Effector CD4-positive, alpha-beta T cell (primary cell): Measurements from ENCODE around the gene YJU2.
"Not testable (repeated sequence)": the region's sequence is repeated elsewhere in the genome, so short reads cannot be mapped to it uniquely, and the experiment has no call there.

Source experiments
- DNase-seq: peaks from one replicate; pipeline ENCODE4 v3.0.0-alpha.2; 2020

The YJU2 gene

DNA sequence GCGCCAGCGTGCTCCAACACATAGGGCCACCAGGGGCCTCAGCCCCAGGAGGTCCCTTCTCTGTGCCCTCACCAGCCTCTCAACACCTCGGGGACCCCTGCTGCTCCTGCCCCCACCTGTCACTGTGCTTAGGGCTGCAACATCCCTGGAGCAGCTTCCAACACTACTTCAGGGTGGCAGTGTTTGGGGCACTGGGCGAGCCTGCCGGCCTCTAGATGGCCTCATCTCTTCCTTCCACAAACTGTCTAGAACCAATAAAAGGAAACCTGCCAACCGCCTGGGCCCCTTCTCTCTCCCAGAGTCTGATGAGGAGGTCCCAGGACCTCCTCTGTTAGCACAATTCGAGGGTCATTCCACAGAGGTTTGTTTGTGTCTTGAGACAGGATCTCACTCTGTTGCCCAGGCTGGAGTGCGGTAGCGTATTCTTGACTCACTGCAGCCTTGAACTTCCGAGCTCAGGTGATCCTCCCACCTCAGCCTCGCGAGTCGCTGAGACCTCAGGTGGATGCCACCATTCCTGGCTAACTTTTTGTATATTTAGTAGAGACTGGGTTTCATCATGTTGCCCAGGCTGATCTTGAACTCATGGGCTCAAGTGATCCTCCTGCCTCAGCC lies 22.0 kb downstream of the YJU2 start:
- no peak for DNase-seq

DNA sequence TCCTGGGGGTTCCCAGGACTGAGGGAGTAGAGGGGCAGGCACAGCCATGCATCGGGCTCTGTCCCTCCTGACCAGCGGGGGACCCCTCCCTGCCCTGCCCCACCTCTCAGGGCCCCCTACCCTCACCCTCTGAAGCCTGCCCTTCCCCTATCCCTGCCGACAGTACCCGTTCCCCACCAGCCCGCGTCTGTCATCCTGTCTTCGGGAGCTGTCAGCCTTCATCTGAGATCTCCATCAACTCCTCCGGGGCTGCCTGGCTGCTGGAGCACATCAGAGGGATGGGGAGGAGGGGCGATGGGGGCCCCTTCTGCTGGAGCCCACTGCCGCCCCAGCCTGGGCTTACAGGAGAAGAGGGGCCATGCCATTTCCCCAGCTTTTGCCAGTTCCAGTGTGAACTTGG lies 26.0 kb downstream of the YJU2 start:
- no peak for DNase-seq

DNA sequence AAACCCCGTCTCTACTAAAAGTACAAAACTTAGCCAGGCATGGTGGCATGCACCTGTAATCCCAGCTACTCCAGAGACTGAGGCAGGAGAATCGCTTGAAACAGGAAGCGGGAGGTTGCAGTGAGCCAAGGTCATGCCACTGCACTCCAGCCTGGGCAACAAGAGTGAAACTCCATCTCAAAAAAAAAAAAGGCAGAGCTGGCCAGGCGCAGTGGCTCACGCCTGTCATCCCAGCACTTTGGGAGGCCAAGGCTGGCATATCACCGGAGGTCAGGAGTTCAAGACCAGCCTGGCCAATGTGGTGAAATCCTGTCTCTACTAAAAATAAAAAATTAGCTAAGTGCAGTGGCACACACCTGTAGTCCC lies 27.4 kb downstream of the YJU2 start:
- DNase-seq = not testable (repeated sequence)

DNA sequence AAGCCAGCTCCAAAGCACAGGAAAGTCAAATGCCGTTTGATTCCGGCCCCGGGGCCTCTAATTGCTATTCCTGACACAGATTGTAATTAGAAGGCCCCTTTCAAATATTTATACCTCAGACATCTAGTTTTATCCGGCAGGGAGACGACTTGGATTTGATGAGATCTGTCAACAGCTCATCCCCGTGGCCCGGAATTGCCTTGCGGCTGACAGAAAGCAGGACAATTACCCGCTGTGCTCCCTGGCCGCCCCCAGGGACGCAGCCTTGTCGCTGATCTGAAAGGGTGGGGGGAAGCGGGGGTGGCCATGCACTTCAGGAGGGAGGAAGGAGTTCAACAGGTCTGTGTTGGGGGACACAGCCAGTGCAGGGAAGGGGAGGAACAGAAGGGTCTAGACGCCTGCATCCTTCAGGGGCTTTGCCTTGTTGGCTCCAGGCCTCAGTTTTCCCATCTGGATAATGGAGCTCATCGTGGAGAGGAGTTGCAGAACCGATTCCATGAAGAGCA lies 30.4 kb downstream of the YJU2 start:
- no peak for DNase-seq

DNA sequence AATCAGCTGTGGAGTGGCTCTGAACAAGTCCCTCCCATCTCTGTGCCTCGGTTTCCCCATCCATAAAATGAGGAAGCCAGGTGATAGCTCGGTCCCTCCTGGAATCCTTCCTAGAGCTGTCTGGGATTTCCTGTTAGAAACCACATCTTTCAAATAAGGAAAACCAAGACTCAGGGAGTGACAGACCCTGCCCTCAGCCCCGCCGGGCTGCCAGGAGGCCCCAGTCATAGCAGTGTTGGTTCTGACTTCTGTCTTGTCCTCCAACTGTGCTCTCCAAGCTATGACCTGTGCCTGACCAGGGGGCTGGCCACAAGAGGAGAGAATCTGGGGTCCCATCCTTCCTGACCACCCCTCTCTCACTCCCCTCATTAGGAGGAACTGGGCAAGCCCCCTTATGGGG lies 31.1 kb downstream of the YJU2 start:
- DNase-seq = no peak

DNA sequence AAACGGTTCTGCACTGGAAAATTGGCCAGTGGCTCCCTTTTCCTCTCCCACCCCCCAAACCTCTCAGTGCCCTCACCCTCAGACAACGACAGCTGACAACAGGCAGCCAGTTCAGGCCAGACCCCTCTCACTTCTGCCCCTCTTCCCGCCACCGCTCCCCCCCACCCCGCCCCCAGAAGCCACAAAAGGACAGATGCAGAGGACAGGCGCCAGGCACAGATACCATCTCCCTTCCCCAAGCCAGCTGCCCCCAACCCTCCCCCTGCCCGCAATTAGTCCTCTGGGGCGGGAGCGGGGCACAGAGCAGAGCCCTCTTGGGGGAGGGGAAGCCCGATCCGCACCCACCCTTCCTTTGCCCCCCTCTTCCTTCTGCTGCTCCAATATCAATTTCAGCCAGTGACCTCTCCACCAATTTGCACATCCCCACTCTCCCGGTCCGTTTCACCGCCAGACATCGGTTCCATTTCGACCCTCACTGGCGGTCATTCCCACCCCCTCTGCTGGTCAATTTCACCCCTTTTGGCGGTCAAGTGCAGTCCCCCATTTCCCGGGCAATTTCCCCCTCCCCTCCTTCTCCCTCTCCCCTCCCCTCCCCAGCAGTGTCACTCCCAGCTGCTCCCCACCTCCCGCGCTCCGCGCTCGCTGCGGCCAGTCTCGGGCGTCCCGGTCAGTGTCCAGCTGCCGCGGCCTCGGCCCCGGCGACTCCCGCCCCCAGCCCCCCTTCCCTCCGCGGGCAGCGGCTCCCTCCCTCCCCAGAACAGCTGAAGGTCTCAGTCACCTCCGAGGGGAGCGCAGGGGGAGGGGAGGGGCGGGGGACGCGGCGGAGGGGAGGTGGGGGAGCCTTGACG lies 31.8 kb downstream of the YJU2 start, which contains the start of gene SHD:
SHD (plus strand) TSS at position 848 of the 848 bp plus-strand sequence. CDS start 798 bp downstream, outside the sequence.
- DNase-seq = no peak

DNA sequence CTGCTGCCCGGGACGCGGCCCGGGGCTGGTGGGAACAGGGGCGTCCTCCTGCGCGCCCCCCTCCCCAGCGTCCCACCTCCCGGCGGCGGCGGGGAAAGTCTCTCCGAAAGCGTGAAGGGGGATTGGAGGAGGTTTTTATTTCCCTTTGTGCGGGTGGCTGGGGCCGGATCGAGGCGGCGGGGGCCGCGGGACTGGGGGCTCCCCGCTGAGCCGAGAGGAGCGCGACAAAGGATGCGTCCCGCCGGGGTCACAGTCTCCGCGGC lies 32.3 kb downstream of the YJU2 start:
- no peak for DNase-seq

DNA sequence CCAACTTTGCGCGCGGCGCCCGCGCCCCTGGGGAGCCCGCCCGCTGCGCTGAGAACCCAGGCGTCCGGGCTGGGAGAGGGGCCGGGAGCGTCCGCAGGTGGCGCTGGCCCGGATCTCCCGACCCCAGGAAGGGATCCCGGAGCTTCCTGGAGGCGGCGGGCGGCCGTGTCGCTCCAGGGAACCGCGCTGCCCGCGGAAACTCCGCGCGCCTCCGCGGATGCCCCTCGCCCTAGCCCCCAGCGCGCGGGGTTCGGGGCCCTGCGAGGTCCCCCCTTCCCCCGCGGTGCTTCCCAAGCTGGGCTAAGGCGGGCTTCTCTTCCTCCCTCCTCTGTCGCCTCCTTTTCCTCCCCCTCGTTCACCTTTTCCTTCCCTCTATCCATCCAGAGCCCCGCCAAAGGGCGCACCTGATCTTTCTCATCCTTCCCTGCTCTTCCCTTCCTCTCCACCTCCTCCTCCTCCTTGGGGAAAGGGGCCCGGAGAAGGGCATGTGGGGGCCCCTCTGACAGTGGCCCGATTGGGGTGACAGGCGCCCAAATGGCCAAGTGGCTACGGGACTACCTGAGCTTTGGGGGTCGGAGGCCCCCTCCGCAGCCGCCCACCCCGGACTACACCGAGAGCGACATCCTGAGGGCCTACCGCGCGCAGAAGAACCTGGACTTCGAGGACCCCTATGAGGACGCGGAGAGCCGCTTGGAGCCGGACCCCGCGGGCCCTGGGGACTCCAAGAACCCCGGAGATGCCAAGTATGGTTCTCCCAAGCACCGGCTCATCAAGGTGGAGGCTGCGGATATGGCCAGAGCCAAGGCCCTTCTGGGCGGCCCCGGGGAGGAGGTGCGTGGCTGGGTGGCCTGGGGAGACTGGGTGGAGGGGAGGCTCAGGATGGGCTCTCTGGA lies 32.9 kb downstream of the YJU2 start:
- DNase-seq = no peak

DNA sequence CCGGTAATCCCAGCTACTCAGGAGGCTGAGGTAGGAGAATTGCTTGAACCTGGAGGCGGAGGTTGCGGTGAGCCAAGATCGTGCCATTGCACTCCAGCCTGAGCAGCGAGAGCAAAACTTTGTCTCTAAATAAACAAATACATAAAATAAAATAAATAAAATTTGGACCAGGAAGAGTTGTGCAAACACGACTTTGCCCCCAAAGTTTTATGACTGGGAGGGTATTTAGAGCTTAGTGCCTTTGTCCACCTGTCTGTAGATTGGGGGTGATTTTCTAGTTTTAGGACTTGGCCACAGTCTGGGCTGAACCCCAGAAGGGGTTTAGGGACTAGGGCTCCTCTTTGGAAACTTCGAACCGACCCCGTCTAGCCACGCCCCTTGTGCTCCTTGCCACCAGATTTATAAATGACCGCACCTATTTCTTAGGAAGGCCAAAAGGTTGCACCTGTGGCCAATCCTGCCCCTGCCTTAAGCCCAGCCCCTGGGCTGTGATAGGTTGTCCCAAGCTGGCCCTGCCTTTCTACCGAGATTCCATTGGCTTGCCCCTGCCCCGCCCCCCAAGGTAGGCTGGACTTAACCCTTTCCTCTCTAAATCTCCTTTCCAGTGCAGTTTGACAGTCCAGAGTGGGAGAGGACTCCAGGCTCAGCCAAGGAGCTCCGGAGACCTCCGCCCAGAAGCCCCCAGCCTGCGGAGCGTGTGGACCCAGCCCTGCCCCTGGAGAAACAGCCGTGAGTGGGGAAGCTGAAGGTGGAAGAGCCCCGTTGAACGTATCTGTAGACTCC lies 37.5 kb downstream of the YJU2 start:
- DNase-seq = no peak

DNA sequence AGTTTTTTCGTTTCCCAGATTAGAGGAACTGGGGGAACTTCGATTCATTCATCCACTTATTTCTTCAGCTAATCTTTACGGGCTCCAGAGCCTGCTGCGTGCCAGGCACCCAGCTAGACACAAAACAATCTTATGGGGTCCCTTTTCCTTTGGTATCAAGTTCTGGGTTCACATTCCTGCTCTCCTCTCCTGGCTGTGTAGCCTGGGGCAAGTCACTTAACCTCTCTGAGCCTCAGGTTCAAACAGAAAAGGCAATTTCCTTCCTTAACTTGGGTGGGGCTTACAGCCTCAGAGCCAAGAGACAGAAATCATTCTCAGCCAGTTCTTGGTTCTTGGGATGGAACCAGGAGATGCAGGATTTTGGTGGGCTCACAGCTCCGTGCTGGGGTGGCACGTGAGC lies 38.1 kb downstream of the YJU2 start:
- no peak for DNase-seq

DNA sequence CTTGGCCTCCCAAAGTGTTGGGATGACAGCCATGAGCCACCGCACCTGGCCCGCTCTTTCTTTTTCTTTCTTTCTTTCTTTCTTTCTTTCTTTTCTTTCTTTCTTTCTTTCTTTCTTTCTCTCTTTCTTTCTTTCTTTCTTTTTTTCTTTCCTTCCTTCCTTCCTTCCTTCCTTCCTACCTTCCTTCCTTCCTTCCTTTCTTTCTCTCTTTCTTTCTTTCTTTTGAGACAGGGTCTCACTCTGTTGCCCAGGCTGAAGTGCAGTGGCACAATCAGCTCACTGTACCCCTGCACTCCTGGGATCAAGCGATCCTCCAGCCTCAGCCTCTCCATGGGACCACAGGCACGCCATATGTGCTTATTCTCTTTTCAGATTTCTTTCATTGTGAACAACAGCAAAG lies 39.3 kb downstream of the YJU2 start:
- DNase-seq = not testable (repeated sequence)

DNA sequence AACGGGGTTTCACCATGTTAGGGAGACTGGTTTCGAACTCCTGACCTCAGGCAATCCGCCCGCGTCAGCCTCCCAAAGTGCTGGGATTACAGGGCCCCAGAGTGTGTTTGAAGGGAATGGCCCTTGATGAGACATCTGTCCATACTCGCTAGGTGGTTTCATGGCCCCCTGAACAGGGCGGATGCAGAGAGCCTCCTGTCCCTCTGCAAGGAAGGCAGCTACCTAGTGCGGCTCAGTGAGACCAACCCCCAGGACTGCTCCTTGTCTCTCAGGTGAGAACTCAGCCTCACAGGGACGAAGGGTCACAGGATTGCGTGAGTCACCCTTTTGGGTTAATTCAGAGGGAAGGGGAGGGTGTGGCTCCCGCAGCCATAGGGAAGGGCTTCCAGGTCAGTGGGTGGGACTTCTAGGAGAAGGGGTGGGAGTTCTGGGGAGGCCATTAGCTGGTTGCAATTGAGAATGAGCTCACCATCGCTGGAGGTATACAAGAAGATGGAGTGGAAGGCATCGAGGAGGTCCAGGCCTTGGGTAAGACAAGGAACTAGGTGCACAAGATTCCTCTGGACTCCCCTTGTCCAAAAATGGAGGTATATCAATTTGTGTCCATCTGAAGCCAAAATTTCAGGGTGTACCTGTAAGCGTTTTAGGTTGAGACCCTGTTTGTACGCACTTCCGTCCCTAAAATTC lies 41.4 kb downstream of the YJU2 start:
- no peak for DNase-seq

DNA sequence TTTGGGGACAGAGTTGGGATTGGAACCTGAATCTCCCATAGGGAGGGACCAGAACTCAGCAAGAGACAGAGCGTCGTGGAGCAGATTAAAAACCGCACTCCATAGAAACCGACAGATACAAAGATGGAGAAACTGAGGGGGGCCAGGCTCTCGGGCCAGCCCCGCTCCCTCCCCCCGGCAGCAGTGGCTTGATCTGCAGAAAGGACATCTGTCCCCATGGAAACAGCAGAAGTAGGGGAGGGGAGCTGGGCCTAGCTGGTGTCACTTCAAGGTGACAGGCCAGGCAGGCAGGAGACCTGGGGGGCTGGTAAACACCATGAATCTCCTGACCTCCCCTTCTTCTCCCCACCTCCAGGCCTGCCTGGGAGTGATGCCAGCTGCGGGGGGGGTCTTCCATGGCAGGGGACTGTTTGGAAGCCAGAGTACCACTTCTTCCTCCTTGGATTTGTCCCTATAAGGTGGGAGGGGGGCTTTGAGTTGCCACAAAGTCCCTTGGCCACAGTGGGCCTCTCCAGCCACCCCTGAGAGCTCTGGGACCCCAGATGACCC lies 44.4 kb downstream of the YJU2 start:
- DNase-seq = no peak

DNA sequence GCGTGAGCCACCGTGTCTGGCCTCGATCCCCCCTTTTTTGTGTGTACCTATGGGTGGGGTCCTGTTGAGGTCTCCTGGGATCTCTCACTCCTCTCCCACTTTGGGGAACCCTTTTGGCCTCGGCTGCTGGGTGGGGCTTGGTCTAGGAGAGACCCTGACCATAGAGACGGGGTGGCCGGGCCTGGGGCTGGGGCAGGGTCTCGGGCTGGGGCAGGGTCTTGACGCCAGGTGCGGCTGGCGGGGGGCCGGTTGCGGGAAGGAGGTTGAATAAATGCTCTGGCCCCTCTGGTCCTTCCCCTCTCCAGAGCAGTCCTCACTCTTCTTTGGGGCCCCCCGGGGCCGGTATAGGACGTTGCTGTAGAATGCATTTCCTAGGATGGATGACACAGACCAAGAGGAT lies 45.6 kb downstream of the YJU2 start:
- DNase-seq = no peak

DNA sequence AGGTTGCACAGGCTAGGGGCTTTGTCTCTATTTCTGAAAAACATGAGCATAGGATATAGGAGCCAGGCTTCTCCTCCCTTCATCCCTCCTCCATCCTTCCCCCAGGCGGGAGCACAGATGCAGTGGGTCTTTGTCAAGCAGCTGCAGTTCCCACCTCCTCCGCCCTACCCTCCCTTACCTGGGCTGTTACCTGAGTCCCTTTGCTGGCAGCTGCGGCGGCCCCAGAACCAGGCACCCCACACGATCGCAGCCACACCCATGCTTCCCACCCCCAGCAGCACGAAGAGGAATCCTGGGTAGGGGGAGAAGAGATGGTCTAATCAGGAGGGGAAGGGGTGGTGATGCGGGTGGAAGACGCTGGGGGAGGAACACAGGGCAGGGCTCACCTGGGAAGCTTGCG lies 47.5 kb downstream of the YJU2 start:
- no peak for DNase-seq

DNA sequence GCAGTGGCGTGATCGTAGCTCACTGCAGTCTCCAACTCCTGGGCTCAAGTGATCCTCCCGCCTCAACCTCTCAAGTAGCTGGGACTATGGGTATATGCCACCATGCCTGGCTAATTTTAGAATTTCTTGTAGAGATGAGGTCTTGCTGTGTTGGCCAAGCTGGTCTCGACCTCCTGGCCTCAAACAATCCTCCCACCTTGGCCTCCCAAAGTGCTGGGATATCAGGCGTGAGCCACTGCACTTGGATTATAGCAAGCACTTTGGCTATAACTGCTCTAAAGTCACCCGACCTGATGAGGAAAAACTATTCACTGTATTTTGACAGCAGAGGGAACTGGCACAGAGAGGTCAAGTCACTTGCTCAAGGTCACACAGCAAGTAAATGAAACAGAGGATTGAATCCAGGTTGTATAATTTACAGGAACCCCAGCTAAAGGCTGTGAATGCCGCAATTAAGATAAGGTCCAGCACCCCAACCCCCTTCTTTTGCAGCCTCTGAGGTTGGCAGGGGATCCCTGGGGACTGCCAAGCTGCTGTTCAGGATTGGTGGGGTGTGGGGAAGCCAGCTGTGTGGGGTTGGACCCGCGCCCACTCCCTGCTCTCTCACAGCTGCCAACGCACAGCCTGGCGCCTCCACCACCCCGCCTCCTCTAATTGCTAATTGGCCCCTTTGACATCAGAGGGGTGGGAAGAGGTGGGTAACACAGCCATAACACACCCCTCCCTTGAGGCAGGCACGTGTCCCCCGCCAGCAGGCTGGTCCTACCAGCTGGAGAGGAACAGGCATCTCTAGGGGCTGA lies 49.3 kb downstream of the YJU2 start:
- no peak for DNase-seq

DNA sequence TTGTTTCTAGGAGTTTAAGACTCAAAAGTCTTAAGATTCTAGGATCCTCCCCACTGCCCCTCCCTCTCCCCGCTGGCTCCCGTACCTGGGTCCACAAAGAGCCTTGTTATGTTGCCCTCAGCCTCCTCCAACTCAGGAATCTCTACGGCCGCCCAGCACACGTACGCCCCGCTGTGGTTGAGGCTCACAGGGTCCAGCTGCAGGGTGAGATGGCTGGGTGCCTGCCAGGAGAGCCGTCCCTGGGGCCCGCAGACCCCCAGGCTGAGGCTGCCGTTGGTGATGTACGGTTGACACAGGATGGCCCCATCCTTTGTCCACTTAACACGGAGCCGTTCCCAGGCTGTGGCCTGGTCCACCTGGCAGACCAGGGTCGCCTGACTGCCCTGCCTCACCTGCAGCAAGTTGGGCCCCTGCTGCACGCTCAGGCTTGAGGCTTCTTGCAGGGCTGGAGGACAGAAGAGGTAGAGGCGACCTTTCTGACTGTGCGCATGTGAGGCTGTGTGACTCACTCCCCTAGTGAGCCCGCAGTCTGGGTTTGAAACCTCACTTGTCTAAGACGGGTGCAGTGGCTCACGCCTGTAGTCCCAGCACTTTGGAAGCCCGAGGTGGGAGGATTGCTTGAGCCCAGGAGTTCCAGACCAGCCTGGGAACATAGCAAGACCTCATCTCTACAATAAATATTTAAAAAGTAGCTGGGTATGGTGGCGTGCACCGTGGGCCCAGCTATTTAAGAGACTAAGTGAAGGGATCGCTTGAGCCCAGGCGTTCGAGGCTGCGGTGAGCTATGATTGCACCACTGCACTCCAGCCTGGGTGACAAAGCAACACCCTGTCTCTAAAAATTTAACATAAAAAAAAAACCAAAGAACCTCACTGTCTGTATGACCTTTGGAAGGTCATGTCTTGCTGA lies 51.3 kb downstream of the YJU2 start:
- no peak for DNase-seq

DNA sequence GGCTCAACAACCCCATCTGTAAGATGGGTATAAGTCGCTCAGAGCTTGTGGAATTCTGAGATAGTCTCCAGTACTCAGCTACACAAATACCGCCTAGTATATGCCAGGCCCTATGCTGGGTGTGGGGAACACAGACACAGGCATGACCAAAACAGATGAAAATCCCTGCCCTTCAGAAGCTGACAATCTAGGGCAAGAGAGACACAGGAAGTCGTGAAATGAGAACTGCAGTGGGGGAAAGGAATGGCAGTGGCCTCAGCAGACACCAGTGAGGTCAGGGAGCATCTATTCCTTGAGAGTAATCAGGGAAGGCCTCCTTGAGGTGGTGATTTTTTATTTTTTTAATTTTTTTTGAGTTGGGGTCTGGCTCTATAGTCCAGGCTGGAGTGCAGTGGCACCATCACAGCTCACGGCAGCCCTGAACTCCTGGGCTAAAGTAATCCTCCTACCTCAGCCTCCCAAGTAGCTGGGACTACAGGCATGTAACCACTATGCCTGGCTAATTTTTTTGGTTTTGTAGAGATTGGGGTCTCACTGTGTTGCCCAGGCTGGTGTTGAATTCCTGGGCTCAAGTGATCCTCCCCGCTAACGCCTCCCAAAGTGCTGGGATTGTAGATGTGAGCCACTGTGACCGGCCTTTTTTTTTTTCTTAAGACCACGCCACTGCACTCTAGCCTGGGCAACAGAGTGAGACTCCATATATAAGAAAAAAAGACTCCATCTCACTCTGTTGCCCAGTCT lies 52.1 kb downstream of the YJU2 start:
- no peak for DNase-seq

DNA sequence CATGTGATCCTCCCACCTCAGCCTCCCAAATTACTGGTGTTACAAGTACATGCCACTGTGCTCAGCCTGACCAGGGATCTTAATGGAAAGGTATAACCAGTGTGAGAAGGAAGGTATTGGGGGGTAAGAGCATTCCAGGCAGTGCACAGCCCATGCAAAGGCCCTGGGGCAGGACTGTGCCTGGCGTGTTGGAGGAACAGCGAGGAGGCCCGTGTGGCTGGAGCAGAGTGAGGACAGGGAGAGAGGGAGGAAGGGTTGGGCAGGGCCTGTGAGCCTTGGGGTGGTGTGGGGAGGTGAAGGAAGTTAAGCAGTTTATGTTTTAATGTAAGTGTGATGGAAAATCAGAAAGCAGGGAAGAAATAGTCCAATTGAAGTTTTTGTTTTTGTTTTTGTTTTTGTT lies 53.7 kb downstream of the YJU2 start:
- no peak for DNase-seq
